ENCODE data around the gene GATA1.

GATA1 gene

GRCh38 chrX:48737940-48738339 is 48.5 kb upstream of the GATA1 start:
- H3K27ac ChIP-seq (ENCODE audit: low read depth, low read length, poor library complexity, severe bottlenecking) = peak overlapping the region; percentile 97
- H3K9ac ChIP-seq (ENCODE audit: low read length) = peak overlapping the region; percentile 94
- H3K79me2 ChIP-seq (ENCODE audit: insufficient read depth, low read length) = no peaks in the 10 kb centered on the region
- H3K36me3 ChIP-seq (ENCODE audit: insufficient read depth, low read length) = no peaks in the 10 kb centered on the region
- peak overlapping the region; percentile 81 for H3K4me3 ChIP-seq (ENCODE audit: low read depth, low read length, poor library complexity, severe bottlenecking)
- peaks cover 24% of the 10 kb centered on the region for H3K4me1 ChIP-seq (ENCODE audit: insufficient read depth, low read length, severe bottlenecking)
- no peaks in the 10 kb centered on the region for H4K20me1 ChIP-seq (ENCODE audit: insufficient read depth, low read length)
- H2AFZ ChIP-seq (ENCODE audit: low read length) = peak overlapping the region; percentile 46; the same call in 1 of the 2 replicates
- H3K27me3 ChIP-seq (ENCODE audit: insufficient read depth, low read length) = no peaks in the 10 kb centered on the region
- H3K9me2 ChIP-seq (ENCODE audit: low read depth, low read length) = no peaks in the 10 kb centered on the region
- no peaks in the 10 kb centered on the region for H3K9me3 ChIP-seq (ENCODE audit: low read length)
- TF ChIP-seq CTCF (IDR thresholded peaks at IDR 0.05; ENCODE audit: low read length) (no peak), EZH2 (IDR thresholded peaks at IDR 0.05; ENCODE audit: borderline replicate concordance, low read length) (no peak)
- peak overlapping the region; percentile 97 for H3K4me2 ChIP-seq (ENCODE audit: low read length)
- no peaks in the 10 kb centered on the region for H3F3A ChIP-seq (ENCODE audit: insufficient read depth, low read length)

GRCh38 chrX:48741834-48742233 is 44.6 kb upstream of the GATA1 start:
- no peak overlapping the region for H3K4me2 ChIP-seq (ENCODE audit: low read length)
- H2AFZ ChIP-seq (ENCODE audit: low read length) = no peak overlapping the region
- H3K36me3 ChIP-seq (ENCODE audit: insufficient read depth, low read length) = no peaks in the 10 kb centered on the region
- H4K20me1 ChIP-seq (ENCODE audit: insufficient read depth, low read length) = no peaks in the 10 kb centered on the region
- no peaks in the 10 kb centered on the region for H3K9me3 ChIP-seq (ENCODE audit: low read length)
- no peaks in the 10 kb centered on the region for H3F3A ChIP-seq (ENCODE audit: insufficient read depth, low read length)
- H3K27me3 ChIP-seq (ENCODE audit: insufficient read depth, low read length) = no peaks in the 10 kb centered on the region
- no peak overlapping the region for H3K27ac ChIP-seq (ENCODE audit: low read depth, low read length, poor library complexity, severe bottlenecking)
- TF ChIP-seq EZH2 (IDR thresholded peaks at IDR 0.05; ENCODE audit: borderline replicate concordance, low read length) (no peak), CTCF (IDR thresholded peaks at IDR 0.05; ENCODE audit: low read length) (no peak)
- H3K9me2 ChIP-seq (ENCODE audit: low read depth, low read length) = no peaks in the 10 kb centered on the region
- H3K79me2 ChIP-seq (ENCODE audit: insufficient read depth, low read length) = no peaks in the 10 kb centered on the region
- H3K9ac ChIP-seq (ENCODE audit: low read length) = no peak overlapping the region
- H3K4me3 ChIP-seq (ENCODE audit: low read depth, low read length, poor library complexity, severe bottlenecking) = no peak overlapping the region
- peaks cover 14% of the 10 kb centered on the region for H3K4me1 ChIP-seq (ENCODE audit: insufficient read depth, low read length, severe bottlenecking)

- Histone ChIP-seq H3K4me2 (ENCODE audit: low read length) (no peak overlapping the region), H3K79me2 (ENCODE audit: insufficient read depth, low read length) (no peaks in the 10 kb centered on the region), H3K9ac (ENCODE audit: low read length) (no peak overlapping the region), H3F3A (ENCODE audit: insufficient read depth, low read length) (no peaks in the 10 kb centered on the region), H3K9me3 (ENCODE audit: low read length) (no peaks in the 10 kb centered on the region), H4K20me1 (ENCODE audit: insufficient read depth, low read length) (no peaks in the 10 kb centered on the region), H3K4me1 (ENCODE audit: insufficient read depth, low read length, severe bottlenecking) (no peaks in the 10 kb centered on the region), H3K4me3 (ENCODE audit: low read depth, low read length, poor library complexity, severe bottlenecking) (no peak overlapping the region), H2AFZ (ENCODE audit: low read length) (no peak overlapping the region), H3K27ac (ENCODE audit: low read depth, low read length, poor library complexity, severe bottlenecking) (no peak overlapping the region), H3K36me3 (ENCODE audit: insufficient read depth, low read length) (no peaks in the 10 kb centered on the region), H3K27me3 (ENCODE audit: insufficient read depth, low read length) (no peaks in the 10 kb centered on the region), H3K9me2 (ENCODE audit: low read depth, low read length) (no peaks in the 10 kb centered on the region)
- TF ChIP-seq EZH2 (IDR thresholded peaks at IDR 0.05; ENCODE audit: borderline replicate concordance, low read length) (no peak), CTCF (IDR thresholded peaks at IDR 0.05; ENCODE audit: low read length) (no peak)
Observed at GRCh38 chrX:48745222-48745621, 41.2 kb upstream of the GATA1 start.
